GM19324 (cell line): Measurements from ENCODE around the gene N4BP3.
A peak's percentile ranks its signal among the peaks of the same experiment; 100 is the strongest.
"Not testable (repeated sequence)": the region's sequence is repeated elsewhere in the genome, so short reads cannot be mapped to it uniquely, and the experiment has no call there.

Experiments
- ATAC-seq: cut with Tn5 transposase; IDR thresholded peaks from one replicate; pipeline ENCODE4 v1.9.1; 2021; ENCODE audit warnings: mild to moderate bottlenecking, moderate library complexity; ENCODE audit not compliant: unreplicated experiment, low FRiP score

The N4BP3 gene

GRCh38 chr5:178120607-178121357 lies 7.5 kb downstream of the N4BP3 start:
- peak; percentile 86 for ATAC-seq

- ATAC-seq: peak; percentile 1
These were observed 8.3 kb downstream of the N4BP3 start for GRCh38 chr5:178121391-178122276.

DNA sequence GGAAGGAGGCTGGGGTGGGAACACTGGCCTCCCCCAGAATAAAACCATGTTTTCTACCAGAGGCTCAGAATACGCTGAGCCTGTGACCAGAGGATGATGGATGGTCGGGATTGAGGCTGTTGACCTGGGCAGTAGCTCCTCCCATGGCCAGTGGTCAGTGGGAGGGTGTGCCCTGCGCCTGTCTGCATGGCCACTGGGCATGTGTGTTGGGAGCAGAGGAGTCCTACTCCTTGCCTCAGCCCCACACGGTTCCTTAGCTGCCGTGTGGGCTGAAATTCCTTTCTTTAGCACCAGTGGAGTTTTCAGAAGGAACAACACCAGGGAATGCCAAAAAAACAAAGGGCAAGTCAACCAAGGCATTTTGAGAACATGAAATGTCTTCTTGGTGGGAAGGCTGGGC lies 9.0 kb downstream of the N4BP3 start:
- no peak for ATAC-seq

DNA sequence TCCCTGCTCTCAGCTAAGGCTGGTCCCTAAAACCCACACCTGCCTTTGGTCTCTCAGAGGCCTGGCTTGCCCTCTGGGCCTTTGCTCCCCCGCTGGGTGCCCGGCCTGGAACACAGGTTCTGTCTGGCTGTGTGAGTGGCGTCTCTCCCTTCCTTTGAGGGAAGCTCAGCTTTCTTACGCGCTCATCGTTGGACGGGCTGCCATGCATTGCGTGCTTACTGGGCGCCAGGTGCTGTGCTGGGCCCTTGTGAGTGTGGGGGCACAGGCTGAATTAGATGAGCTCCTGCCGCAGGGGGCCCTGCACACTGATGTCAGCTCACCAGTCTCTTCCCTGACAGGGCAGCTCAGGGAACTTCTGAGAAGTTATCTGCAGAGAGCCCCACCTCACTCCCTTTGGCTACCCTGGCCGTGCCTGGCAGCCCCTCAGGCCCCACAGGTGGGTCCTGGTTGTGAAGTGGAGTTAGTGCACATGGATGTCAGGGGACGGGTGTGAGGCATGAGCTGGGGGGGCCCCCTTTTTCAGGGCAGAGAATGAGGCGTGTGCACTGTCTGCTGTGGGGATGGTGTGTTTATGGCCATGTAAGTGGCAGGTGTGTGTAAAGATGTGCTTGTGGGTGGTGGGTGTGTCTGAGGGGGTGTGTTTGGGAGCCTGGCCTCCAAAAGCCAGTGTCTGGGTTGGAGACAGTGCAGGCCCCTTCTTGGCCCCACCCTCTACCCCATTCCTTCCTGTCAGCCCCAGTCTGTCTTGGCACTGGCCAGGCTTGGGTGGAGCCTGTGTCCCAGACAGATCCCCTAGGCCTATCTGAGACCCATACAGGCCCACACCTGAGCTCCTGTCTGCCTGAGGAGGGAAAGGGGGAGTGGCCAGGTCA lies 10.0 kb downstream of the N4BP3 start:
- no peak for ATAC-seq

- no peak for ATAC-seq
These were observed 10.9 kb downstream of the N4BP3 start for GRCh38 chr5:178123966-178124925.

DNA sequence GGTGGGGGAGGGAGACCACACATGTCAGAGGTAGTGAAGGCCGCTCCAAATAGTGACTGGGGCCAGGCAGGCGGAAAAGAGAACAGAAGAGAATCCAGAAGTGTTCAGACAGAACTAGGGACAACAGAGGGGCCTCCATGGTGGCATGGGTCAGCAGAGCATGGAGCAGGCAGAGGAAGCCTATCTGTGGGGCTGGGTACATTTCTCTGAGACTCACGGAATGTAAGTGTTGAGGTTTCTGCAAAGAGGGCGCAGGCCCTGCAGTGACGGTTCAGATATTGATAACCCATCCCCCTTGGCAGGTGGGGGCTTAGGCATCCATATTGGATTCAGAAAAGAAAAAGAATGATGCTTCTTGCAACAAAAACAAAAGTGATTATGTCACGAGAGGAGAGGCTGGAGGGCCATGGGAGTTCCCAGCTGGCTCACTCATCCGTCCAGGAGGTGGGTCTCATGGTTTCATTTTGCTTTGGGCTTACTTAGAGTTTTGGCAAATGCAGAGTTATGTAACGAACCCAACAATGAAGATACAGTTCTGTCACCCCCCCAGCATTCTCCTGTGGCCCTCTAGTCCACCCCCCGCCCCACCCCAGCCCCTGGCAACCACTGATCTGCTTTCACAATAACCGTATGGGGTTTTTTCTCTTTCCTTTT lies 12.0 kb downstream of the N4BP3 start:
- ATAC-seq: no peak

GRCh38 chr5:178126556-178126955 lies 13.2 kb downstream of the N4BP3 start:
- ATAC-seq: no peak

DNA sequence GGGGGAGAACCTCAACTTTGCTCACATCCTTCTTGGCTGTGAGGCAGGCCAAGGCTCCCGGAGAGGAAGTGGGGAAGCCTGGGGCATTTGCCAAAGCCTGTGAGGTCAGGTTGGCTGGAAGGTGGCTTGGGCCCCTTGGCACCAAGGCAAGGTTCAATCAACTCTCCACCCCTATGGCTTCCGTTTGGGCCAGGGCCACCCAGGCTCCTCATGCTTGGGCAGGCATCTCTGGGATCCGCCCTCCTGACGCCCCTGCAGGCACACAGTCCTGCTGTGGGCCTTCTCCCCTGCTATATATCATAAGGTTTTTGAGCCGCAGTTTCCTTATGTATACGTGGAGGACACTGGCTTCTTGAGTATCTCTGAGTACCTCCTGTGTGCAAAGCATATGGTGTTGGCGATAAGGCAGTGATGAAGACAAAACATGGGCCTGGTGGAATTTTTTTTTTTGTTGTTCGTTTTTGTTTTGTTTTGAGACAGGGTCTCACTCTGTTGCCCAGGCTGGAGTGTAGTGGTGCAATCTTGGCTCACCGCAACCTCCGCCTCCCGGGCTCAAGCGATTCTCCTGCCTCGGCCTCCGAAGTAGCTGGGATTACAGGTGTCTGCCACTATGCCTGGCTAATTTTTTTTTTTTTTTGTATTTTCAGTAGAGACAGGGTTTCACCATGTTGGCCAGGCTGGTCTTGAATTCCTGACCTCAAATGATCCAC lies 14.1 kb downstream of the N4BP3 start:
- not testable (repeated sequence) for ATAC-seq

- ATAC-seq: no peak
These were observed 16.0 kb downstream of the N4BP3 start for GRCh38 chr5:178129296-178129695.

- not testable (repeated sequence) for ATAC-seq
These were observed 16.9 kb downstream of the N4BP3 start for GRCh38 chr5:178130234-178130575.

- ATAC-seq: peak; percentile 91
These were observed 17.5 kb downstream of the N4BP3 start, which contains the start of gene RMND5B for GRCh38 chr5:178130576-178131445. TSS of gene RMND5B (plus strand) at chr5:178131014. CDS start at chr5:178138120, 7,106 bp downstream.

DNA sequence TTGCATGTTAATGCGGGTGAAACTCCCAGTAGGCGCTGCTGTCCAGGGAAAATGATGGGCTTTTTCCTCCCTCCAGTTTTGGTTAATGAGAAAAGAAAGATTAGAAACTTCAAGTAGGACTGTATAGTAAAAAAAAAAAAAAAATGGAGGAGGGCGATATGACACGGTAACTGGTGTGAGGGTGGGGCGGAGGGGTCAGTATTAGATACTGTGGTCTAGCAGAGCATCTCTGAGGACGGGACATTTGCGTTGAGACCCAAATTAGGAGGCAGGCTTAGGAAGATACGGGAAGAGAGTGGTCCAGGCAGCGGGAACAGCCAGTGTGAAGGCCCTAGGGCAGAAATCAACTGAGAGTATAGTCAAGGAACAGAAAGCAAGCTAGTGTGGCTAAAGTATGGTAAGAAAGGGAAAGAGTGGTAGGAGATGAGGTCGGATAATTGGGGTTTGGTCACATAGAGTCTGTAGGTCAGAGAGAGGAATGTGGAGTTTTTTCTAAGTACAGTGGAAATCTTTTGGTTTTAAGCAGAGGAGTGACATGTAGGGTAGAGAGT lies 18.2 kb downstream of the N4BP3 start:
- ATAC-seq: no peak

GRCh38 chr5:178136990-178137389 lies 23.7 kb downstream of the N4BP3 start:
- no peak for ATAC-seq

DNA sequence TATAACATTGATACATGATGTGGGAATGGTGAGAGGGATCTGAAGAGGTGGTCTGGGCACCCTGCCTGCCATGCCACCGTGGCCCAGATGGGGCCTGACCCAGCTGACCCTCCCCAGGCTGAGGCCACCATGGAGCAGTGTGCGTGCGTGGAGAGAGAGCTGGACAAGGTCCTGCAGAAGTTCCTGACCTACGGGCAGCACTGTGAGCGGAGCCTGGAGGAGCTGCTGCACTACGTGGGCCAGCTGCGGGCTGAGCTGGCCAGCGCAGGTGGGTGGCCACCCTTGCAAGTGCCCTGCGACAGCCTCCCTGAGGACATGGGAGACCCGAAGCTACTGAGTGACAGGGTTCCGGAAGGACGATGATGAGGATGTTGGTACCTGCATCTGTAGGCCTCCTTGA lies 24.7 kb downstream of the N4BP3 start:
- ATAC-seq: no peak

- no peak for ATAC-seq
These were observed 28.2 kb downstream of the N4BP3 start for GRCh38 chr5:178141550-178141949.

DNA sequence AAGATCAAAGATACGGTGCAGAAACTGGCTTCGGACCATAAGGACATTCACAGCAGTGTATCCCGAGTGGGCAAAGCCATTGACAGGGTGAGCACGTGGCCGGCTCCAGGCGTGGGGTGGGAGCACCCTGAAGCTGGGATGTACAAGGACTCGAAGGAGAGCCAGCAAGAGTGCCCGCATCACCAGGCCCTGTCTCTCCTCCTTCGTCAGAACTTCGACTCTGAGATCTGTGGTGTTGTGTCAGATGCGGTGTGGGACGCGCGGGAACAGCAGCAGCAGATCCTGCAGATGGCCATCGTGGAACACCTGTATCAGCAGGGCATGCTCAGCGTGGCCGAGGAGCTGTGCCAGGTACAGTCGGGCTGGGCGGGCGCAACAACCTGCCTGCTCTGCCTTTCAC lies 29.3 kb downstream of the N4BP3 start:
- no peak for ATAC-seq

GRCh38 chr5:178143246-178143645 lies 29.9 kb downstream of the N4BP3 start:
- ATAC-seq: no peak
